Fibroblast of lung (primary cell): ENCODE results near the gene PLPP1.
A peak's percentile ranks its signal among the peaks of the same experiment; 100 is the strongest.

Experiments used
- EZH2 ChIP-seq: IDR thresholded peaks from 2 replicates; pipeline ENCODE4 v1.5.1; 2012; ENCODE audit warnings: low read length, control low read depth, mild to moderate bottlenecking; ENCODE audit errors: missing control alignments
- TF ChIP-seq, protein P1 (sequence below), 2 donors: IDR thresholded peaks in 1 of 2; conservative IDR thresholded peaks in 1 of 2; 1 replicate in 1 of 2; 2 replicates in 1 of 2; pipeline ENCODE4 v1.5.1; 2011 to 2012; ENCODE audit warnings: low read length in 2 of 2, control low read depth in 1 of 2, inconsistent platforms in 1 of 2, low read depth in 1 of 2, mild to moderate bottlenecking in 1 of 2

DNA sequence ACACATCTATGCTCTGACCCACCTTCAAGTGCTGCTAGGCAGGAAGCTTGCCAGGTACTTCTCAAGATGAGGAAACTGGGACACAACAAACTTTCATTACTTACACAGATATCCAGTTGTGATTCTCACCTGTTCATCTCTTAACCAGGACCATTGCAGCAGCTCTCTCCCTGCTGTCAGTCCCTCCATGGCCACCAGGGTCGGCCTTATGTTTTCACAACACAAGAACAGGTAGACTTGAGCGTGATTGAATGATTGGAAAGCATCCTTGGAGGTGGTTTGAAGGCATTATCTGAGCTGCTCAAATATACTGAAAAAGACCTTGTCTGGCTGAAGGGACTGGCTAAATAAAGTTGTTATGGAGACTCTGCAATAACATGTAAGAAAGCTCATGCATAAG is 132.6 kb downstream of the PLPP1 start:
- TF ChIP-seq, protein P1, sequence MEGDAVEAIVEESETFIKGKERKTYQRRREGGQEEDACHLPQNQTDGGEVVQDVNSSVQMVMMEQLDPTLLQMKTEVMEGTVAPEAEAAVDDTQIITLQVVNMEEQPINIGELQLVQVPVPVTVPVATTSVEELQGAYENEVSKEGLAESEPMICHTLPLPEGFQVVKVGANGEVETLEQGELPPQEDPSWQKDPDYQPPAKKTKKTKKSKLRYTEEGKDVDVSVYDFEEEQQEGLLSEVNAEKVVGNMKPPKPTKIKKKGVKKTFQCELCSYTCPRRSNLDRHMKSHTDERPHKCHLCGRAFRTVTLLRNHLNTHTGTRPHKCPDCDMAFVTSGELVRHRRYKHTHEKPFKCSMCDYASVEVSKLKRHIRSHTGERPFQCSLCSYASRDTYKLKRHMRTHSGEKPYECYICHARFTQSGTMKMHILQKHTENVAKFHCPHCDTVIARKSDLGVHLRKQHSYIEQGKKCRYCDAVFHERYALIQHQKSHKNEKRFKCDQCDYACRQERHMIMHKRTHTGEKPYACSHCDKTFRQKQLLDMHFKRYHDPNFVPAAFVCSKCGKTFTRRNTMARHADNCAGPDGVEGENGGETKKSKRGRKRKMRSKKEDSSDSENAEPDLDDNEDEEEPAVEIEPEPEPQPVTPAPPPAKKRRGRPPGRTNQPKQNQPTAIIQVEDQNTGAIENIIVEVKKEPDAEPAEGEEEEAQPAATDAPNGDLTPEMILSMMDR (conservative IDR thresholded peaks at IDR 0.05 in 1 of 2, IDR thresholded peaks at IDR 0.05 in 1 of 2; ENCODE audit: low read depth in 1 of 2, low read length in 2 of 2) = peak in 1 of 2 donors; percentile 14
- no peak for TF ChIP-seq EZH2
